Keratinocyte (primary cell): ENCODE measurements around the gene THBS1. TPM values are rescaled to one million over a fixed set of nuclear protein-coding genes. Genes with fewer than 3 reads are reported as not detected.
A peak's percentile ranks its signal among the peaks of the same experiment; 100 is the strongest.

Source experiments
- DNase-seq: peaks from one replicate; pipeline ENCODE4 v3.0.0-alpha.2; 2011; ENCODE audit warnings: low read depth, missing footprints, low spot score
- FAIRE-seq: peaks from 2 replicates; lab custom pipeline; 2011; peaks lifted over from hg19 to GRCh38; lab: Jason Lieb, UNC
- H2AFZ ChIP-seq: 2 replicates; pipeline ENCODE4 v1.6.0; 2012; ENCODE audit warnings: low read length, control low read depth, inconsistent platforms; ENCODE audit not compliant: control insufficient read depth
- H3K27ac ChIP-seq: 2 replicates; pipeline ENCODE4 v1.5.1; 2011; ENCODE audit warnings: low read length; ENCODE audit not compliant: control insufficient read depth, insufficient read depth
- H3K27me3 ChIP-seq: 3 replicates; pipeline ENCODE4 v1.6.0; 2011; ENCODE audit warnings: low read length; ENCODE audit not compliant: control insufficient read depth, insufficient read depth; ENCODE audit errors: extremely low read depth
- H3K36me3 ChIP-seq, 2 experiments: 2 replicates in 1 of 2; 3 replicates in 1 of 2; pipeline ENCODE4 v1.5.1; 2011; ENCODE audit warnings: low read length in 2 of 2, mild to moderate bottlenecking in 1 of 2; ENCODE audit not compliant: control insufficient read depth in 2 of 2, insufficient read depth in 2 of 2; ENCODE audit errors: extremely low read depth in 1 of 2
- H3K4me1 ChIP-seq: 3 replicates; pipeline ENCODE4 v1.5.1; 2011; ENCODE audit warnings: low read length; ENCODE audit not compliant: control insufficient read depth, insufficient read depth; ENCODE audit errors: extremely low read depth
- H3K4me2 ChIP-seq: 3 replicates; pipeline ENCODE4 v1.6.0; 2011; ENCODE audit warnings: low read depth, low read length; ENCODE audit not compliant: control insufficient read depth, insufficient read depth; ENCODE audit errors: extremely low read depth
- H3K4me3 ChIP-seq, 3 experiments: fragments of 200-600 bp in 1 of 3; sonication (generic) in 1 of 3; 2 replicates in 2 of 3; 3 replicates in 1 of 3; pipeline ENCODE4 v1.5.1; 2011 to 2016; ENCODE audit warnings: low read length in 3 of 3, mild to moderate bottlenecking in 3 of 3, control low read depth in 2 of 3, inconsistent platforms in 1 of 3, low read depth in 1 of 3, mixed read lengths in 1 of 3, mixed run types in 1 of 3, moderate library complexity in 1 of 3; ENCODE audit not compliant: control insufficient read depth in 2 of 3, insufficient read depth in 2 of 3; ENCODE audit errors: extremely low read depth in 1 of 3
- H3K79me2 ChIP-seq: 2 replicates; pipeline ENCODE4 v1.6.0; 2012; ENCODE audit warnings: low read length; ENCODE audit not compliant: control insufficient read depth, insufficient read depth
- H3K9ac ChIP-seq: 3 replicates; pipeline ENCODE4 v1.6.0; 2011; ENCODE audit warnings: low read length; ENCODE audit not compliant: control insufficient read depth, insufficient read depth; ENCODE audit errors: extremely low read depth
- H3K9me1 ChIP-seq: 3 replicates; pipeline ENCODE4 v1.6.0; 2011; ENCODE audit warnings: low read length; ENCODE audit not compliant: control insufficient read depth, insufficient read depth; ENCODE audit errors: extremely low read depth
- H3K9me3 ChIP-seq: 2 replicates; pipeline ENCODE4 v1.5.1; 2012; ENCODE audit warnings: low read depth, low read length; ENCODE audit not compliant: control insufficient read depth
- H4K20me1 ChIP-seq: 3 replicates; pipeline ENCODE4 v1.6.0; 2011; ENCODE audit warnings: low read length; ENCODE audit not compliant: control insufficient read depth, insufficient read depth; ENCODE audit errors: extremely low read depth
- CTCF ChIP-seq, 3 experiments: IDR thresholded peaks in 1 of 3; conservative IDR thresholded peaks in 1 of 3; optimal IDR thresholded peaks in 1 of 3; 2 replicates in 2 of 3; 3 replicates in 1 of 3; pipeline versions ENCODE3 to v1.5.1; 2011; ENCODE audit warnings: low read length in 3 of 3, mild to moderate bottlenecking in 3 of 3, moderate library complexity in 2 of 3, control low read depth in 1 of 3, inconsistent platforms in 1 of 3; ENCODE audit not compliant: insufficient read depth in 2 of 3; ENCODE audit errors: extremely low read depth in 1 of 3
- EZH2 ChIP-seq: IDR thresholded peaks from one replicate; pipeline ENCODE4 v1.6.1; 2012; ENCODE audit warnings: inconsistent platforms, mild to moderate bottlenecking, low read length, moderate library complexity
- dilution Hi-C: fragments of 300-500 bp; cut with MboI; formaldehyde crosslinking; loops from one replicate; pipeline ENCODE4 v1.7.0; 2020; ENCODE audit warnings: low sequenced_read_pairs; ENCODE audit not compliant: extremely low pct_ligation_motif_present
- polyA plus RNA-seq, 5 experiments: library from polyadenylated mRNA; depleted of rRNA in 3 of 5; stranded (reverse) in 3 of 5; stranded (forward) in 1 of 5; unstranded in 1 of 5; fragments of >200 nt; gene quantifications; 1 replicate in 1 of 5; 2 replicates in 3 of 5; 3 replicates in 1 of 5; pipeline versions ENCODE4 v1.2.1 to v1.2.3, GENCODE V29; 2011 to 2012; ENCODE audit warnings: missing spikeins in 2 of 5, low read depth in 1 of 5, low replicate concordance in 1 of 5

Gene THBS1
- polyA plus RNA-seq, 1 donor (not counting 4 experiments of a cell fraction or from before 2014, with no cell fraction given), result 789 TPM

- DNase-seq (peak; percentile 58), FAIRE-seq (peak; percentile 98)
- TF ChIP-seq EZH2, result no peak
- TF ChIP-seq CTCF (optimal IDR thresholded peaks at IDR 0.05 in 1 of 3, IDR thresholded peaks at IDR 0.05 in 1 of 3, conservative IDR thresholded peaks at IDR 0.05 in 1 of 3; ENCODE audit: extremely low read depth in 1 of 3, insufficient read depth in 2 of 3, low read length in 3 of 3), result no peak
- H3K4me1 ChIP-seq, result peaks cover 29% of the 10 kb centered on the region
- H3K9ac ChIP-seq, result no peak overlapping the region
- H3K27me3 ChIP-seq, result no peaks in the 10 kb centered on the region
- H2AFZ ChIP-seq, result peak overlapping the region; percentile 0
- H3K79me2 ChIP-seq, result no peaks in the 10 kb centered on the region
- H4K20me1 ChIP-seq, result no peaks in the 10 kb centered on the region
- H3K9me3 ChIP-seq, result no peaks in the 10 kb centered on the region
- dilution Hi-C loops, result loop anchor here (5.0 kb wide), 1 partner anchor 50 kb away; no protein-coding TSS in a partner anchor
- peak overlapping the region; percentile 42 for H3K4me2 ChIP-seq
- H3K27ac ChIP-seq, result peak overlapping the region; percentile 56
- H3K36me3 ChIP-seq, result no peaks in the 10 kb centered on the region
- H3K9me1 ChIP-seq, result no peaks in the 10 kb centered on the region
- H3K4me3 ChIP-seq, result no peak overlapping the region
These were observed 36.0 kb downstream of the THBS1 start for GRCh38 chr15:39616731-39617455.

GRCh38 chr15:39618063-39618823, 37.4 kb downstream of the THBS1 start:
- DNase-seq (no peak), FAIRE-seq (peak; percentile 90)
- TF ChIP-seq CTCF (optimal IDR thresholded peaks at IDR 0.05 in 1 of 3, IDR thresholded peaks at IDR 0.05 in 1 of 3, conservative IDR thresholded peaks at IDR 0.05 in 1 of 3; ENCODE audit: extremely low read depth in 1 of 3, insufficient read depth in 2 of 3, low read length in 3 of 3) (no peak), EZH2 (no peak)
- Histone ChIP-seq H3K36me3 (no peaks in the 10 kb centered on the region), H3K9me1 (no peaks in the 10 kb centered on the region), H3K4me2 (peak overlapping the region; percentile 42), H3K79me2 (no peaks in the 10 kb centered on the region), H2AFZ (no peak overlapping the region), H3K27me3 (no peaks in the 10 kb centered on the region), H3K27ac (peak overlapping the region; percentile 56), H3K9me3 (no peaks in the 10 kb centered on the region), H3K4me3 (peak overlapping the region in 1 of 3 experiments; percentile 5), H3K9ac (no peak overlapping the region), H3K4me1 (peaks cover 29% of the 10 kb centered on the region), H4K20me1 (no peaks in the 10 kb centered on the region)
- dilution Hi-C loops, result loop anchor here (5.0 kb wide), 1 partner anchor 49 kb away; no protein-coding TSS in a partner anchor
